Tibial nerve (tissue), 4 donors: ENCODE measurements around the gene MED23.

Experiments
- EP300 ChIP-seq, 2 donors: sonication (generic); formaldehyde crosslinking; IDR thresholded peaks; one replicate each; pipeline ENCODE4 v1.6.1; 2017; ENCODE audit warnings: antibody characterized with exemption in 2 of 2, mild to moderate bottlenecking in 1 of 2
- POLR2A ChIP-seq, 2 donors: fragments of 450-650 bp; IDR thresholded peaks; one replicate each; pipeline ENCODE4 v1.6.1; 2017; ENCODE audit warnings: antibody characterized with exemption in 2 of 2, mild to moderate bottlenecking in 2 of 2, moderate library complexity in 2 of 2
- TF ChIP-seq, protein P1 (sequence below), 5 experiments: fragments of 200-600 bp in 3 of 5; fragments of 450-650 bp in 2 of 5; sonication (generic) in 3 of 5; IDR thresholded peaks; one replicate each; pipeline ENCODE4 v1.5.1; 2016 to 2019; ENCODE audit warnings: antibody characterized with exemption in 5 of 5, mild to moderate bottlenecking in 3 of 5, moderate library complexity in 2 of 5

DNA sequence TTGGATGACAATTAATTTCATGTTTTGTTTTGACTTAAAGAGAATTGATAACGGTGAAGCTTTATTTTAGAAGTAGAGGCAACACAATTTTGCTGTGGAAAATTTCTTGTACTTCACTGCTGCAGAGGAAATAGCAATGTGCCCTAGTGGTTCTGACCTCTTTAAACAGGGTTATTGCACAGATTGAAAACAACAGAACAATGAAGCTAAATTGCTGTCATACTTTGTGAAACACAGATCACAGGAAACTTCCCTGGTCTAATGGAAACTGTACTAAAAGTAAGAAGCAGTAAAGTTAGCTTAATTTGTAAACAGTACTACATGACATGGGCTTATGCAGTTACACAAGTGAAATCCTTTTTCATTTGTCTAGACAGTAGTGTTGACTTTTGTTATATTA, 41.8 kb upstream of the MED23 start:
- TF ChIP-seq POLR2A (IDR thresholded peaks at IDR 0.05) (no peak), EP300 (IDR thresholded peaks at IDR 0.05) (no peak)
- TF ChIP-seq, protein P1, sequence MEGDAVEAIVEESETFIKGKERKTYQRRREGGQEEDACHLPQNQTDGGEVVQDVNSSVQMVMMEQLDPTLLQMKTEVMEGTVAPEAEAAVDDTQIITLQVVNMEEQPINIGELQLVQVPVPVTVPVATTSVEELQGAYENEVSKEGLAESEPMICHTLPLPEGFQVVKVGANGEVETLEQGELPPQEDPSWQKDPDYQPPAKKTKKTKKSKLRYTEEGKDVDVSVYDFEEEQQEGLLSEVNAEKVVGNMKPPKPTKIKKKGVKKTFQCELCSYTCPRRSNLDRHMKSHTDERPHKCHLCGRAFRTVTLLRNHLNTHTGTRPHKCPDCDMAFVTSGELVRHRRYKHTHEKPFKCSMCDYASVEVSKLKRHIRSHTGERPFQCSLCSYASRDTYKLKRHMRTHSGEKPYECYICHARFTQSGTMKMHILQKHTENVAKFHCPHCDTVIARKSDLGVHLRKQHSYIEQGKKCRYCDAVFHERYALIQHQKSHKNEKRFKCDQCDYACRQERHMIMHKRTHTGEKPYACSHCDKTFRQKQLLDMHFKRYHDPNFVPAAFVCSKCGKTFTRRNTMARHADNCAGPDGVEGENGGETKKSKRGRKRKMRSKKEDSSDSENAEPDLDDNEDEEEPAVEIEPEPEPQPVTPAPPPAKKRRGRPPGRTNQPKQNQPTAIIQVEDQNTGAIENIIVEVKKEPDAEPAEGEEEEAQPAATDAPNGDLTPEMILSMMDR (IDR thresholded peaks at IDR 0.05) = no peak
